Testis (tissue), 2 donors: Measurements from ENCODE around the gene SPRR3.

Experiments
- POLR2A ChIP-seq: fragments of 450-650 bp; IDR thresholded peaks from one replicate; pipeline ENCODE4 v1.6.1; 2017; ENCODE audit warnings: antibody characterized with exemption, mild to moderate bottlenecking, moderate library complexity
- TF ChIP-seq, protein P1 (sequence below), 3 experiments: fragments of 450-650 bp in 2 of 3; fragments of 200-600 bp in 1 of 3; sonication (generic) in 1 of 3; IDR thresholded peaks; one replicate each; pipeline ENCODE4 v1.5.1; 2016 to 2019; ENCODE audit warnings: antibody characterized with exemption in 3 of 3, mild to moderate bottlenecking in 2 of 3, moderate library complexity in 1 of 3

- TF ChIP-seq, protein P1, sequence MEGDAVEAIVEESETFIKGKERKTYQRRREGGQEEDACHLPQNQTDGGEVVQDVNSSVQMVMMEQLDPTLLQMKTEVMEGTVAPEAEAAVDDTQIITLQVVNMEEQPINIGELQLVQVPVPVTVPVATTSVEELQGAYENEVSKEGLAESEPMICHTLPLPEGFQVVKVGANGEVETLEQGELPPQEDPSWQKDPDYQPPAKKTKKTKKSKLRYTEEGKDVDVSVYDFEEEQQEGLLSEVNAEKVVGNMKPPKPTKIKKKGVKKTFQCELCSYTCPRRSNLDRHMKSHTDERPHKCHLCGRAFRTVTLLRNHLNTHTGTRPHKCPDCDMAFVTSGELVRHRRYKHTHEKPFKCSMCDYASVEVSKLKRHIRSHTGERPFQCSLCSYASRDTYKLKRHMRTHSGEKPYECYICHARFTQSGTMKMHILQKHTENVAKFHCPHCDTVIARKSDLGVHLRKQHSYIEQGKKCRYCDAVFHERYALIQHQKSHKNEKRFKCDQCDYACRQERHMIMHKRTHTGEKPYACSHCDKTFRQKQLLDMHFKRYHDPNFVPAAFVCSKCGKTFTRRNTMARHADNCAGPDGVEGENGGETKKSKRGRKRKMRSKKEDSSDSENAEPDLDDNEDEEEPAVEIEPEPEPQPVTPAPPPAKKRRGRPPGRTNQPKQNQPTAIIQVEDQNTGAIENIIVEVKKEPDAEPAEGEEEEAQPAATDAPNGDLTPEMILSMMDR (IDR thresholded peaks at IDR 0.05) = no peak
- no peak for TF ChIP-seq POLR2A
These were observed 37.0 kb upstream of the SPRR3 start for GRCh38 chr1:152964536-152964935.
